ENCODE results near the gene ELL2.

ELL2 gene

GRCh38 chr5:95983080-95983479 lies 21.4 kb upstream of the ELL2 start:
- no peak for DNase-seq

DNA sequence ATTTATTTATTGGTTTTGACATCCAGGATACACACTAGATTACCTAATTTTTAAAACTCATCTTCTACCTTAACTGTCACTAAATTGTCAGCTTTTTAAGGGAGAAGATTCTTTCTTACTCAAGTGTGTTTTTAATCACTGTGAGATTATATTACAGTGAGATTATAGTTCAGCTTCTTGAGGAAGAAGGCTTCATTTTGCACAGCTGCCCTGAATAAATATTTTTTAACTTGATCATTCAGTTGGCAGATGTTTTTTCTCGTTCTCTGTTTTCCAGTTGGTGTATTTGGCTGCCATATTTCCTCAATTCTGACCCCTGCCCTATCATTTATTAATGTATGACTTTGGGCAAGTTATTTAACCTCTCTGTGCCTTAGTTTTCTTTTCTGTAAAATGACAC lies 15.0 kb upstream of the ELL2 start:
- no peak for DNase-seq

GRCh38 chr5:95975703-95976102 lies 14.1 kb upstream of the ELL2 start:
- no peak for DNase-seq

DNA sequence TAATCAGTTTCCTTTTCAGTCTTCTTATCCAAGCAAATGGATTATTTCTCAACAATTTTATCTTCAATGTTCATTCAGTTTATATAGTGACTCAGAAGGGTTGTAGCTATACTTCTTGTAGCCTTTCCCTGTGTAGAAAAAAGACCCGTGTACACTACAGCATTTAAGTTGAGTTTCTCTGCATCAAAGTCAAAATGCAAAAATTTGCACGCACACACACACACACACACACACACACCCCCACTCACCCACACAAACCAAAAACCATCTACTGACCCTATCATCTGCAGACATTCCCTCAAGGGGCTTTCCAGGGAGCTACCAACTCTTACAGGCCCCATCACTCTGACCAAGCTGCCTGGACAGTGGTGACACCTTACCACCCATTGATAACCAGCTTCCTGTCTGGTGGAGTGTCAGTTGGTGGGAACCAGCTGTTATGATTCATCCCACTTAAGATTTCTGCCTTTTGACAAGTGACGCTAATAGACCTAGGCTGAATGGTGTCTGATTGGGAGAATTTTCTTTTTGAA lies 12.2 kb upstream of the ELL2 start:
- DNase-seq = peak; percentile 41

DNA sequence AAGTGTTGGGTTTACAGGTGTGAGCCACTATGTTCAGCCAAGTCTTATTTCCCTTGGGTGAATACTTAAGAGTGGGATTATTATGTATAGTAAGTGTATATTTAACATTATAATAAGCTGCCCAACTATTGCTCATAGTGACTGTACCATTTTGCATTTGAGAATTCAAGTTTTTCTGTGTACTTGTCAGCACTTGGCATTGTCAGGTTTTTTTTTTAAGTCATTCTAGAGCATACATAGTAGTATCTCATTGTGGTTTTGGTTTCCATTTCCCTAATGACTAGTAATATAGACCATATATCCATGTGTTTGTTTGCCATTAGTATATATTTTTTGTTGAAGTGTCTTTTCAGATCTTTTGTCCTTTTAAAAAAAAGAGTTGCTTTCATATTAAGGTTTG lies 10.5 kb upstream of the ELL2 start:
- DNase-seq = no peak

- no peak for DNase-seq
Measured at GRCh38 chr5:95970359-95970704, 8.7 kb upstream of the ELL2 start.

GRCh38 chr5:95969651-95970358 lies 8.2 kb upstream of the ELL2 start:
- DNase-seq = no peak

- DNase-seq = no peak
Measured at GRCh38 chr5:95969055-95969454, 7.4 kb upstream of the ELL2 start.

- no peak for DNase-seq
Measured at GRCh38 chr5:95967236-95967635, 5.6 kb upstream of the ELL2 start.

DNA sequence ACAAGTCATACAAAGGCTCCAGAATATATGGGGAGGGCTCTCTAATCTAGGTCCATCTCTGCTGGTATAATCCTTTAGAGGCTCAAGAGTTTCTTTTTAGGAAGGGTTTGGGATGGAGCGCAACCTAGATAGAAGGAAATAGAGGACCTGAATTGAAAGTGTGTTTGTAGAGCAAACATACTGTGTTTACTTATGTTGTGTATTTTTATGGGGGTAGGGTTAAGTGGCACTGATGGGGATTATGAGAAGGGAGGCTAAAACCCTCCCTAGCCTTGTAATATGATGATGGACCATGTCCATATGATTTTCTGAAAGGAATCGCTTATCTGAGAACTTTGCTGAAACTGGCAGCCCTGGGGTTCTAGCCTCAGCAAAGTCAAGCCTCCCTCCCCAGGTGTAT lies 4.4 kb upstream of the ELL2 start:
- DNase-seq = no peak

- DNase-seq = no peak
Measured at GRCh38 chr5:95963650-95964410, 2.2 kb upstream of the ELL2 start.

- DNase-seq = no peak
Measured at GRCh38 chr5:95962785-95963184, 1.1 kb upstream of the ELL2 start.

GRCh38 chr5:95962475-95962773 lies 773 bp upstream of the ELL2 start:
- no peak for DNase-seq

- DNase-seq = peak; percentile 82
Measured at GRCh38 chr5:95960667-95961616, 709 bp downstream of the ELL2 start.

DNA sequence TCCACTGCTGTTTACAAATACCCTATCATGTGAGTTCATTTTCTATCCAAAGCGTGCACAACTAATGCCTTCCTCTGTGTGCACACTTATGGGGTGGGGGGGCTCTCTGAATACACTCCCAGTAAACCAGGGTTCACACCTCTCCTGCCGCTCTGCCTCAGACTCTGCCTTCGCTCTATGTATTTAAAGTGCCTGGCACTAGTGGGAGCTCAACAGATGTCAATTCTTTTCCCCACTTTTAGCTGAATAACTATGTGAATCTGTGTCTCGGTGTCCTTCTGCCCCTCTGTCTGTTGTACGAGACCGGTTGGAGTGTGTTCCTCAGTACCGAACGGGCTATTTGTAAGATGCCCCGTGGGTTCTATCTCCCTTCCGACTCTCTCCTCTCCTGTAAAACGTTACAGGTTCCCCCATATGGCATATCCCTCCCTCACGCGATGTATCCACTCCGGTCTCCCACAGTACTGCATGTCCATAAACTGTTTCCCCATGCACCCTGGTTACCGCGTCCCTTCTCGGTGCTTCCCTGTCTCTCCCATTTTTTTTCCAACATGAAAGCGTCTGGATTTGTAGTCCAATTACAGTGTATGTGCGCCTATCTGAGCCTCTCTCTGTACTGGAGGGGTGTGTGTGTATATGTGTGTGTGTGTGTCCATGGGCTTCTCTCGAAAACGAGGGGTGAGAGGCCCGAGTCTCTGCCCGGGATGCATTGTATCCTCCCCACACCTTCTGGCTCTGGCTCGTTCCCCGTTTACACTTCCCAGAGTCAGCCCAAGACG lies 1.6 kb downstream of the ELL2 start:
- DNase-seq = peak; percentile 27

GRCh38 chr5:95959051-95959887 lies 2.4 kb downstream of the ELL2 start:
- DNase-seq = no peak

DNA sequence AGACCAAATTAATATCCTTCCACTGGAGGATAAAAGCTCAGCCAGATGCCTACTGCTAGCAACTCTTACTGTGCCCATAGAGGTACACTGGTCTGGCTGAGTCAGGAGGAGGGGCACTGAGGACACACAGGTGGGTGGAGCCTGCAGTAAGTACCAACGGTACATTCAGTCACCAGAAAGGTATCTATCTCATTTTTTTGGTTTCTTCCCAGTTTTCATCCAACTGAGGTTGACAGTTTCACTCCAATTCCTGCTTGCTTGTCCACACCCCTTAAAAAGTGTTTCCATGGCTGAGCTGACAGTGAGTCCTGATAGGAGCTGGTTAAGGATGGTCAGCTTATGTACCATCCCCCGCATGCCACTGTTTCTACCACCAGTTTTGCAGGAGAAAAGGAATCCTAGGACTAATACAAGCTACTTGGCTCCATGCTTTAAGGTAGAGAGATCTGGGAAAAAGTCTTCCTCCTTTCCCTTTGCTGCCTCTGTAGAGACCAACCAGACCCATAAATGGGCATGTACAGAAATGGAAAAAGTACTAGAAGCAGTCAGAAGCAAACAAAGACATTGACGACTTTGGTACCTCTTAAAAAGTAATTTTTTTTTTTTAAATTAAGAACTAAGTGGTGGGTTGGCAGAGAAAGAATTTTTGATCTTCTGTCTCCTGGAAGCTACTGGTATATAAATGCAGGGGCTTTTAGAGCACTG lies 3.2 kb downstream of the ELL2 start:
- no peak for DNase-seq

DNA sequence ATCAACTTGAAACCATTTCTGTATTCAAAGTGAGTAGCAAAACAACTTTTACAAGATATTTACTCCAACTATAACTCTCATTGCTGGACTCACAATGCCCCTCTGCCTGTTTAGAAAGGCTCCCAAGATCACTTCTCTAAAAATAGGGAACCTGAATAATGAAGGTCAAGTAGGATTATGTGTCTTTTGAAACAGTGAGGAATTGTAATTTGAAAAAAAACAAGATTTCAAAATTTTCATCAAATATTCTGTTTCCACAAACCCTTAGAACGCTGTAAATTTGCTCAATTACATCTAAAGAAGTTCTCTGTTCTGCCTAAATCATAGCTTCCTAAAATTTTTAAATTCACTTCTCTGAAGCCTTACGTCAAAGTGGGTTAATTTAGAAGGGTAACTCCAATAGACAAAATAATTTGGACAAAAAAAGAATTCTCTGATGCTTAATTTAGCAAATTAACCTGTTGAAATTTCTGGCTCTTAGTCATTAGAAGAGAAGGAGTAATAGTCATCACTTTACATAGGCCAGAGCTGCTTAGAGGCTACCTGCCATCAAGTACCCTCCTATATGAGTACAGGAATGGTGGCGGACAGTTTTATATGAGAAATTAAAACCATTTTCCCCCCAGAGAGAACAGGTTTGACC lies 4.0 kb downstream of the ELL2 start:
- DNase-seq = no peak

- no peak for DNase-seq
Measured at GRCh38 chr5:95956900-95957293, 4.8 kb downstream of the ELL2 start.

Measured in fibroblast of skin of abdomen (primary cell).